ENCODE data around the gene DNAJC17.

DNAJC17 gene

GRCh38 chr15:40792394-40792793, 14.9 kb downstream of the DNAJC17 start:
- WGBS (ENCODE audit: insufficient coverage, insufficient read length) = no CpG with 5 or more reads among the region's 3 CpGs
- no peak for DNase-seq (ENCODE audit: low read depth, low spot score)
- no peak overlapping the region for H3K27ac ChIP-seq (ENCODE audit: low read length)
- peaks cover 9% of the 10 kb centered on the region for H3K4me1 ChIP-seq (ENCODE audit: control insufficient read depth, insufficient read depth, low read length)
- no peaks in the 10 kb centered on the region for H3K9me3 ChIP-seq (ENCODE audit: control insufficient read depth, insufficient read depth, low read length)
- H3K4me3 ChIP-seq (ENCODE audit: low read length) = no peak overlapping the region
- H3K36me3 ChIP-seq (ENCODE audit: control insufficient read depth, insufficient read depth, low read length) = no peaks in the 10 kb centered on the region
- no peaks in the 10 kb centered on the region for H3K27me3 ChIP-seq (ENCODE audit: control insufficient read depth, insufficient read depth, low read length)

GRCh38 chr15:40790718-40791117, 16.6 kb downstream of the DNAJC17 start:
- no peak overlapping the region for H3K27ac ChIP-seq (ENCODE audit: low read length)
- no peak for DNase-seq (ENCODE audit: low read depth, low spot score)
- H3K36me3 ChIP-seq (ENCODE audit: control insufficient read depth, insufficient read depth, low read length) = no peaks in the 10 kb centered on the region
- H3K27me3 ChIP-seq (ENCODE audit: control insufficient read depth, insufficient read depth, low read length) = no peaks in the 10 kb centered on the region
- peaks cover 15% of the 10 kb centered on the region for H3K4me1 ChIP-seq (ENCODE audit: control insufficient read depth, insufficient read depth, low read length)
- WGBS (ENCODE audit: insufficient coverage, insufficient read length) = no CpG with 5 or more reads among the region's 3 CpGs
- no peak overlapping the region for H3K4me3 ChIP-seq (ENCODE audit: low read length)
- no peaks in the 10 kb centered on the region for H3K9me3 ChIP-seq (ENCODE audit: control insufficient read depth, insufficient read depth, low read length)

GRCh38 chr15:40789999-40790398, 17.3 kb downstream of the DNAJC17 start:
- no CpG with 5 or more reads among the region's 8 CpGs for WGBS (ENCODE audit: insufficient coverage, insufficient read length)
- H3K27ac ChIP-seq (ENCODE audit: low read length) = no peak overlapping the region
- H3K4me3 ChIP-seq (ENCODE audit: low read length) = no peak overlapping the region
- H3K4me1 ChIP-seq (ENCODE audit: control insufficient read depth, insufficient read depth, low read length) = peaks cover 17% of the 10 kb centered on the region
- DNase-seq (ENCODE audit: low read depth, low spot score) = no peak
- H3K27me3 ChIP-seq (ENCODE audit: control insufficient read depth, insufficient read depth, low read length) = no peaks in the 10 kb centered on the region
- H3K36me3 ChIP-seq (ENCODE audit: control insufficient read depth, insufficient read depth, low read length) = no peaks in the 10 kb centered on the region
- no peaks in the 10 kb centered on the region for H3K9me3 ChIP-seq (ENCODE audit: control insufficient read depth, insufficient read depth, low read length)

- DNase-seq (ENCODE audit: low read depth, low spot score) = no peak
- Histone ChIP-seq H3K9me3 (ENCODE audit: control insufficient read depth, insufficient read depth, low read length) (no peaks in the 10 kb centered on the region), H3K4me3 (ENCODE audit: low read length) (no peak overlapping the region), H3K27me3 (ENCODE audit: control insufficient read depth, insufficient read depth, low read length) (no peaks in the 10 kb centered on the region), H3K36me3 (ENCODE audit: control insufficient read depth, insufficient read depth, low read length) (no peaks in the 10 kb centered on the region), H3K4me1 (ENCODE audit: control insufficient read depth, insufficient read depth, low read length) (peaks cover 17% of the 10 kb centered on the region), H3K27ac (ENCODE audit: low read length) (no peak overlapping the region)
- no CpG with 5 or more reads among the region's 5 CpGs for WGBS (ENCODE audit: insufficient coverage, insufficient read length)
These were observed 18.2 kb downstream of the DNAJC17 start for GRCh38 chr15:40789119-40789518.

GRCh38 chr15:40787991-40788390, 19.3 kb downstream of the DNAJC17 start:
- Histone ChIP-seq H3K27ac (ENCODE audit: low read length) (no peak overlapping the region), H3K27me3 (ENCODE audit: control insufficient read depth, insufficient read depth, low read length) (no peaks in the 10 kb centered on the region), H3K36me3 (ENCODE audit: control insufficient read depth, insufficient read depth, low read length) (no peaks in the 10 kb centered on the region), H3K4me3 (ENCODE audit: low read length) (no peak overlapping the region), H3K9me3 (ENCODE audit: control insufficient read depth, insufficient read depth, low read length) (no peaks in the 10 kb centered on the region), H3K4me1 (ENCODE audit: control insufficient read depth, insufficient read depth, low read length) (peaks cover 17% of the 10 kb centered on the region)
- DNase-seq (ENCODE audit: low read depth, low spot score) = no peak
- no CpG with 5 or more reads among the region's 6 CpGs for WGBS (ENCODE audit: insufficient coverage, insufficient read length)

- Histone ChIP-seq H3K27me3 (ENCODE audit: control insufficient read depth, insufficient read depth, low read length) (no peaks in the 10 kb centered on the region), H3K9me3 (ENCODE audit: control insufficient read depth, insufficient read depth, low read length) (no peaks in the 10 kb centered on the region), H3K27ac (ENCODE audit: low read length) (no peak overlapping the region), H3K36me3 (ENCODE audit: control insufficient read depth, insufficient read depth, low read length) (no peaks in the 10 kb centered on the region), H3K4me3 (ENCODE audit: low read length) (no peak overlapping the region), H3K4me1 (ENCODE audit: control insufficient read depth, insufficient read depth, low read length) (peaks cover 19% of the 10 kb centered on the region)
- DNase-seq (ENCODE audit: low read depth, low spot score) = peak; percentile 78
- WGBS (ENCODE audit: insufficient coverage, insufficient read length) = no CpG with 5 or more reads among the region's 4 CpGs
These were observed 19.9 kb downstream of the DNAJC17 start for GRCh38 chr15:40787344-40787841.

GRCh38 chr15:40785814-40786213, 21.5 kb downstream of the DNAJC17 start:
- no peak overlapping the region for H3K4me3 ChIP-seq (ENCODE audit: low read length)
- WGBS (ENCODE audit: insufficient coverage, insufficient read length) = no CpG with 5 or more reads among the region's 2 CpGs
- peaks cover 19% of the 10 kb centered on the region for H3K4me1 ChIP-seq (ENCODE audit: control insufficient read depth, insufficient read depth, low read length)
- H3K27me3 ChIP-seq (ENCODE audit: control insufficient read depth, insufficient read depth, low read length) = no peaks in the 10 kb centered on the region
- DNase-seq (ENCODE audit: low read depth, low spot score) = no peak
- no peaks in the 10 kb centered on the region for H3K9me3 ChIP-seq (ENCODE audit: control insufficient read depth, insufficient read depth, low read length)
- no peaks in the 10 kb centered on the region for H3K36me3 ChIP-seq (ENCODE audit: control insufficient read depth, insufficient read depth, low read length)
- no peak overlapping the region for H3K27ac ChIP-seq (ENCODE audit: low read length)

GRCh38 chr15:40785164-40785563, 22.1 kb downstream of the DNAJC17 start:
- no CpG with 5 or more reads among the region's 3 CpGs for WGBS (ENCODE audit: insufficient coverage, insufficient read length)
- no peaks in the 10 kb centered on the region for H3K9me3 ChIP-seq (ENCODE audit: control insufficient read depth, insufficient read depth, low read length)
- no peaks in the 10 kb centered on the region for H3K27me3 ChIP-seq (ENCODE audit: control insufficient read depth, insufficient read depth, low read length)
- no peak for DNase-seq (ENCODE audit: low read depth, low spot score)
- H3K36me3 ChIP-seq (ENCODE audit: control insufficient read depth, insufficient read depth, low read length) = no peaks in the 10 kb centered on the region
- H3K4me1 ChIP-seq (ENCODE audit: control insufficient read depth, insufficient read depth, low read length) = peaks cover 19% of the 10 kb centered on the region
- no peak overlapping the region for H3K27ac ChIP-seq (ENCODE audit: low read length)
- no peak overlapping the region for H3K4me3 ChIP-seq (ENCODE audit: low read length)

- no peaks in the 10 kb centered on the region for H3K36me3 ChIP-seq (ENCODE audit: control insufficient read depth, insufficient read depth, low read length)
- no peak overlapping the region for H3K27ac ChIP-seq (ENCODE audit: low read length)
- DNase-seq (ENCODE audit: low read depth, low spot score) = no peak
- no peaks in the 10 kb centered on the region for H3K9me3 ChIP-seq (ENCODE audit: control insufficient read depth, insufficient read depth, low read length)
- peaks cover 11% of the 10 kb centered on the region for H3K4me1 ChIP-seq (ENCODE audit: control insufficient read depth, insufficient read depth, low read length)
- no CpG with 5 or more reads among the region's 8 CpGs for WGBS (ENCODE audit: insufficient coverage, insufficient read length)
- no peaks in the 10 kb centered on the region for H3K27me3 ChIP-seq (ENCODE audit: control insufficient read depth, insufficient read depth, low read length)
- H3K4me3 ChIP-seq (ENCODE audit: low read length) = no peak overlapping the region
These were observed 24.6 kb downstream of the DNAJC17 start for GRCh38 chr15:40782609-40783227.

GRCh38 chr15:40776537-40777141, 30.6 kb downstream of the DNAJC17 start:
- Histone ChIP-seq H3K4me3 (ENCODE audit: low read length) (no peak overlapping the region), H3K36me3 (ENCODE audit: control insufficient read depth, insufficient read depth, low read length) (peaks cover 10% of the 10 kb centered on the region; the same call in 1 of the 2 replicates), H3K4me1 (ENCODE audit: control insufficient read depth, insufficient read depth, low read length) (no peaks in the 10 kb centered on the region), H3K9me3 (ENCODE audit: control insufficient read depth, insufficient read depth, low read length) (no peaks in the 10 kb centered on the region), H3K27me3 (ENCODE audit: control insufficient read depth, insufficient read depth, low read length) (no peaks in the 10 kb centered on the region), H3K27ac (ENCODE audit: low read length) (no peak overlapping the region)
- DNase-seq (ENCODE audit: low read depth, low spot score) = no peak
- WGBS (ENCODE audit: insufficient coverage, insufficient read length) = no CpG with 5 or more reads among the region's 11 CpGs

Measured in iPS DF 6.9 (cell line).